ENCODE results near the gene DLG2. TPM values are rescaled to one million over a fixed set of nuclear protein-coding genes. Genes with fewer than 3 reads are reported as not detected.

Gene DLG2
- total RNA-seq, 1 donor from 2014 or later, result 174 TPM

DNA sequence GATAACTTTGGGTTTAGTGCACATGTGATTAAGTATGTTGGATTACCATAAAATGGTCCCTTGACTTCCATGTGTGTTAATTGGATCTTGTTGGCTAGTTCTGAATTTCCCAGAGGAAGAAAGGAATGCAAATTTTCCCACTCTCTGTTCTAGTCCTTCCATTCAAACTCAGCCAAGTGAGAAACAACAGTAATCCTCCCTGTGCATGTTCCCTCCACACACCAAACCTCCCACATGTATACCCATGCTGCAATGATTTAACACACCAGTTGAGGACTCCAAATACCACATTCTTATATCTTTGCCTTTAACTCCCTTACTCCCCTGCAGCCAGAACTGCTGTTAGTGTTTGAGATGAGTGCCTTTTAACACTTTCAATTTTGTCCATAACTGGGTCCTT lies 1158.9 kb downstream of the DLG2 start:
- no peak for DNase-seq (ENCODE audit: low spot score in 2 of 2)

GRCh38 chr11:84465040-84465439 lies 1162.1 kb downstream of the DLG2 start:
- no peak for DNase-seq (ENCODE audit: low spot score in 2 of 2)
- no peak for FAIRE-seq

More for the DNA sequence above, 1158.9 kb downstream of the DLG2 start:
- no peak for FAIRE-seq

GRCh38 chr11:84455691-84456090 lies 1171.5 kb downstream of the DLG2 start:
- DNase-seq (ENCODE audit: low spot score in 2 of 2) (no peak), FAIRE-seq (no peak)

DNA sequence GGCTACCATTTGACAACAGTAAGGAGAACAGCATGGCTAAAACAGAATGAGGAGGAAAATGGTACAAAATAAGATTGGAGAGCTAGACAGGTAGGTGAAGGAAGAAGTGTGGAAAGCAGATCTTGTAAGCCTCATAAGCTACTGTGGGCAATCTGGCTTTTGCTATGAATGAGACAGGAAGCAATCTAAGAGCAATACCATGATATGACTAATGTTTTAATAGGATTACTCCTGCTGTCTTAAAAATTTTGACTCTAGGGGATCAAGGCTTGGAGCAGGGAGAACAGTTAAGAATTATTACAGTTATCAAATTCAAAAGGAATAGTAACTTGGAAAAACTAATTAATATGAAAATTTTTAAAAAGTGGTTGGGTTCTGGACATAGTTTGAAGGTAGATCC lies 1174.9 kb downstream of the DLG2 start:
- no peak for DNase-seq (ENCODE audit: low spot score in 2 of 2)
- FAIRE-seq, result no peak

- DNase-seq (ENCODE audit: low spot score in 2 of 2), result no peak
These were observed 1188.6 kb downstream of the DLG2 start for GRCh38 chr11:84438565-84438964.

GRCh38 chr11:84437071-84437980 lies 1189.8 kb downstream of the DLG2 start:
- DNase-seq (ENCODE audit: low spot score in 2 of 2) (no peak), FAIRE-seq (no peak)

More at GRCh38 chr11:84438565-84438964, 1188.6 kb downstream of the DLG2 start:
- no peak for FAIRE-seq

DNA sequence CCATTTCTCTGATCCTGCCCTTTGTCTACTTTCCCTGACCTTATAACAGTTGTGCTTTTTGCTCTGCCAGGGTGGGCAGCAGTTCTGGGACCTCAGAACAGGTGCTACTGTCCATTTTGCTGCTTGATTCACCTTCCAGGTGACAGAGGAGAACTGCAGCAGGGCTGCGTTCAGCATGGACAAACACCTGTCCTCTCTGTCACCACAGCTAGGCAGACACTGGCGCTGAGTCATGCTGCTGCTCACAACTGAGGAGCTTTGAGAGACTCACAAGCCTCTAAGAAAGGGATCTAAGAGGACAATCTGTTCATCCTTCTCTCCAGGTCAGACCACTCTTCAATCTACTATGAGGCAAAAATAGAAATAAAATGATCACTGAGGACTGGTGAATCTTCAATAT lies 1196.5 kb downstream of the DLG2 start:
- DNase-seq (ENCODE audit: low spot score in 2 of 2) (no peak), FAIRE-seq (no peak)

DNA sequence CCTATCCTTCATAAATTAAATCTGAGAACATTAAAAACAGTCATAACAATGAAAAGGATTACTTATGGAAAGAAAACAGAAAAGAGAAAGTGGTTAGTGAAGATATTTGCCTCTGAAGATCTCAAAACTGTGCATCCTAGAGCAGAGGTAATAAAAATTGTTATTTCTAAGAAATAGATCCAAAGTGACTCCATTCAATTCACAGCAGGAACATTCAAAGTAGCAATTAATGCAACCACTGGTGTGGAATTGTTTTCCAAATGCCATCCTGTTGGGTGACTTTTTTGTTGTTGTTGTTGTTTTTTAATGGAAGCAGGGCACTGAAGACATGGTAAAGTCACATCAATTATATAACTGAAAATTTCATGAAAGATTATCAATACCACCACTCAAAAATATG lies 1201.5 kb downstream of the DLG2 start:
- FAIRE-seq (no peak), DNase-seq (ENCODE audit: low spot score in 2 of 2) (no peak)

- FAIRE-seq (no peak), DNase-seq (ENCODE audit: low spot score in 2 of 2) (no peak)
These were observed 1206.9 kb downstream of the DLG2 start for GRCh38 chr11:84420271-84420670.

- FAIRE-seq, result no peak
- no peak for DNase-seq (ENCODE audit: low spot score in 2 of 2)
These were observed 1207.5 kb downstream of the DLG2 start for GRCh38 chr11:84419616-84420015.

GRCh38 chr11:84414920-84415319 lies 1212.2 kb downstream of the DLG2 start:
- DNase-seq (ENCODE audit: low spot score in 2 of 2) (no peak), FAIRE-seq (no peak)

- no peak for FAIRE-seq
- no peak for DNase-seq (ENCODE audit: low spot score in 2 of 2)
These were observed 1213.6 kb downstream of the DLG2 start for GRCh38 chr11:84413549-84413948.

- no peak for FAIRE-seq
These were observed 1214.3 kb downstream of the DLG2 start for GRCh38 chr11:84412862-84413261.

DNA sequence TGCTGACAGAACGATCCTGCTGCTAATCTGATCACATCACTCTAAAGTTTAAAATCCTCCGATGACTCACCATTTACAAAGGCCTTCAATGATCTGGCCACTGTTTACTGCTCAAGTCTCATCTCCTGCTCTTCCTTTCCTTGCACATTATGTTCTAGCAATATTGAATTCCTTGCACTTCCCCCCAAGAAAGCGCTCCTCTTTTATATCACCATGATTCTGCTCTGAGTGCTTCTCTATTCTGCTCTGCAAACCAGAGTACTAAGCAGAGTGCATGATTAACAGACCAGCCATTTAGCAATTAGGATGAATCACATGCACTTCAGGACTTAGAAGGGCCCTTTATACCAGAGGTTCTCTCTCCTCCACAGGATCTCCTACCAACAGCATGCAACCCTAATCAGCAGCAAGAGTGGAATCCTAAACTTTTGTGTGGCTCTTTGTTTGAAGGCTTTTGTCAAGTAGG lies 1218.2 kb downstream of the DLG2 start:
- FAIRE-seq (no peak), DNase-seq (ENCODE audit: low spot score in 2 of 2) (no peak)

More at GRCh38 chr11:84412862-84413261, 1214.3 kb downstream of the DLG2 start:
- no peak for DNase-seq (ENCODE audit: low spot score in 2 of 2)

DNA sequence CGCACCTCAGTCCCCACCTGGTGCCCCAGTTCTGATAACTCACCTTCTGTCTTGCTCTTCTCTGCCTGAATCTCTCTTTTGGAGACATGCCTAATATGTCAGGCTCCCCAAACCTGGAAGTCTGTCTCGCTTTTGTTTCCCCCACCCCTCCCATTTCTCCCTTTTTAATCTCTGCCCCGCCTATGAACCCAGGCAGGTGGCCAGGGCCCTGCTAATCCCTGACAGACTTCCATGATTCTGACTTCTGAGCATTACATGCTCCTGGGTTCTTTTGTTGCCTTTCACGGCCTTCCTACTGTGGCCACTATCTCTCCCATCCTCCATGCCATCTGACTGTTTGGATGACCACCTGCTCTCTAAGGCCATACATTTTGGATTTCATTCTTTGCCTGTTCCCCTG lies 1220.1 kb downstream of the DLG2 start:
- FAIRE-seq (no peak), DNase-seq (ENCODE audit: low spot score in 2 of 2) (no peak)

DNA sequence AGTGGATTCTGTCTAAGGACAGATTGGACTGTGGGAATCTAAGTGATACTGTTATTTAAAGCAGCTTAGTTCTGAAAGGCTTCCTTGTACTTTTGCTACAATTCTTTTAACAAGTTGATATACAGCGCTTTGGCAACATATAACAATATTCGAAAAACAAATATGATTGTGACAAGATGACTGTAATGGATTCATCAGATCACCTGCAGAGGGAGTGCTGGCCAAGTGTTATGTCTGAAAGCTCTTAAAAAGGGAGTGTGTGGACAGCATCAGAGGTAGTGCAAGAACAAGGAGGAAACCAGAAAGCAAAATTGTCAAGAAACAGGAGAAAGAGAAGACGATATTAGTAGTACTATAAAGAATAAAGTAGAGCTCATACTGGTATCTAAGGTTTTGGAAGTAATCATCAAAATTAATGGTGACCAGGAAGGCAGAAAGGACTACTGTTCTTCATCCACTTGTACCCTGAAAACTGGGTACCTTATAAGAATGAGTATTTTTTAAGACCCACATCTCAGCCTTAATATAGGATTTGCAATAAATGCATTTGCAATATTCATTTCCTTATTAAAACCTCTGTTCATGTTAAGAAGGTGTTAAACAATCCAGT lies 1229.0 kb downstream of the DLG2 start:
- FAIRE-seq (no peak), DNase-seq (ENCODE audit: low spot score in 2 of 2) (no peak)

DNA sequence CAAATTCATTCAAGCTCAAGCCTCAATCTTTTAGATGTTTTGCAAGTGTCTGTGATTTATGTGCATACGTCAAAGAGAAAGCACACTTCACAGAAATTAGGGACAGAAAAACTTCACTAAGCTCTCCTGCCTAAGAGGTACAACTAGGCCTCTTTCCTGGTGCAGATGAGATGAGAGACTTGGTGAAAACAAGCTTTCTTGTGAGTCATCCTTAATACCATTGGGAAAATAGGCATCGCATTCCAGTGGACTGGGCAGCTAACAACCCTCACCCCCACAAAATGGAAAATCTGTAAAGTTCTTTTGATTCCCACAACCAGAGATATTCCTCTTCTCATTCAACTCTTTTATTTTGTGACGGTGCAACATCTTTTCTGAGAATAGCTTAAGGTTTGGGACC lies 1230.6 kb downstream of the DLG2 start:
- no peak for FAIRE-seq
- no peak for DNase-seq (ENCODE audit: low spot score in 2 of 2)

DNA sequence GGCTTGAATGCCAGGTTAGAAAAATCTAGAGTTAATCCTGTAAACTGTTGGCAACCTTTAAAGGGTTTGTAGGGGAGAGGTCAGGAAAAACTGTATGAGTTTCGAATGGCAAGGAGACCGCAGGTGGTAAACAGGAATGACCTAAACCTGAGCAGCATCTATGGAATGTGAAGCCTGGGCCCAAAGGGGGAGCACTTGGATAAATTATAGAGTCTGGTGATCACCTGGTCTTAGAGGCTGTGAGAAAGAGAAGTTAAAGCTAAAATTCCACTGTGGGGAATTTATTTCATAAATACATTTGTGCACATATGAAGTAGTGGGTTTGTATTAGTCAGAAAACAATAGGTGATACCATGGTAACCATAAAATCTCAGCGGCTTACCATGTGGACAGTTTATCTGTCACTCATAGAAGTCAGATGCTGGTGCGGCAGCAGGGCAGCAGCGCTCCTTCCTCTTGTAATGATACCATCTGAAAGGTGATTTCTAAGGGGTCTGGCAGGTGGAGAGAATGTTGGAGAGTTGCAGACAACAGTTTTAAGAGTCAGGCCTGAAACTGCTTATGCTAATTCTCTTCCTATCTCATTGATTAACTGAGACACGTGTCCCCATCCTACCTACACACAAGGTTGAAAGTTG lies 1236.6 kb downstream of the DLG2 start:
- FAIRE-seq (no peak), DNase-seq (ENCODE audit: low spot score in 2 of 2) (no peak)

- DNase-seq (ENCODE audit: low spot score in 2 of 2) (no peak), FAIRE-seq (no peak)
These were observed 1237.4 kb downstream of the DLG2 start for GRCh38 chr11:84389696-84390095.

DNA sequence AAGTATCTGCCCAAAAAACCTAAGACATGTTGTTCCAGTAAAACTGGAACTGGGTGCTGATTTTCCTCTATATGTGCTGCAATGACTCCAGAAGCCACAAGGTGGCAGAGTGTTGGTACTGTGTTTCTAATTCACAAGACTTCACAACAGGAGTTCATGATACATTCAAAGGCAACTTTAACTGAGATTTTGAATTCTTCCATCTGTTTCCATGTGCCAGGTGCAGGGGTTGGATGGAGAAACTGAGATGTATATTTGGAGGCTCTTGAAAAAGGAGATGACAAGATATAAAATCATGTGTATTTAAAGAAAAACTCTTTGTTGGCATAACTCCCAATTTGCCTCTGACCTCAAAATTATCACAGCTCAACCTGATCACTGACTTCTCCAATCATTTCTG lies 1242.4 kb downstream of the DLG2 start:
- no peak for FAIRE-seq

GRCh38 chr11:84383576-84383975 lies 1243.6 kb downstream of the DLG2 start:
- DNase-seq (ENCODE audit: low spot score in 2 of 2) (no peak), FAIRE-seq (no peak)

More for the DNA sequence above, 1242.4 kb downstream of the DLG2 start:
- peak in 1 of 2 donors; percentile 4 for DNase-seq (ENCODE audit: low spot score in 2 of 2)
